ENCODE results near the gene ATF4.

GRCh38 chr22:39498368-39498767 lies 22.0 kb upstream of the ATF4 start:
- TF ChIP-seq EZH2 (IDR thresholded peaks at IDR 0.05; ENCODE audit: insufficient read depth, low read length) (no peak), CTCF (IDR thresholded peaks at IDR 0.05; ENCODE audit: insufficient read depth, low read depth, low read length) (no peak)
